Measurements from ENCODE around the gene BCL2. TPM values are rescaled to one million over a fixed set of nuclear protein-coding genes. Genes with fewer than 3 reads are reported as not detected.
A peak's percentile ranks its signal among the peaks of the same experiment; 100 is the strongest.

Gene BCL2
- total and polyA plus RNA-seq, 2 experiments from 2014 or later = 0.02 to 0.98 TPM

GRCh38 chr18:63282793-63283192, 36.8 kb downstream of the BCL2 start:
- H3K4me1 ChIP-seq (ENCODE audit: low read depth) = no peaks in the 10 kb centered on the region
- H3K4me3 ChIP-seq = no peak overlapping the region
- no peak for DNase-seq (ENCODE audit: low read depth in 1 of 2, low spot score in 1 of 2)
- TF ChIP-seq, protein P1, sequence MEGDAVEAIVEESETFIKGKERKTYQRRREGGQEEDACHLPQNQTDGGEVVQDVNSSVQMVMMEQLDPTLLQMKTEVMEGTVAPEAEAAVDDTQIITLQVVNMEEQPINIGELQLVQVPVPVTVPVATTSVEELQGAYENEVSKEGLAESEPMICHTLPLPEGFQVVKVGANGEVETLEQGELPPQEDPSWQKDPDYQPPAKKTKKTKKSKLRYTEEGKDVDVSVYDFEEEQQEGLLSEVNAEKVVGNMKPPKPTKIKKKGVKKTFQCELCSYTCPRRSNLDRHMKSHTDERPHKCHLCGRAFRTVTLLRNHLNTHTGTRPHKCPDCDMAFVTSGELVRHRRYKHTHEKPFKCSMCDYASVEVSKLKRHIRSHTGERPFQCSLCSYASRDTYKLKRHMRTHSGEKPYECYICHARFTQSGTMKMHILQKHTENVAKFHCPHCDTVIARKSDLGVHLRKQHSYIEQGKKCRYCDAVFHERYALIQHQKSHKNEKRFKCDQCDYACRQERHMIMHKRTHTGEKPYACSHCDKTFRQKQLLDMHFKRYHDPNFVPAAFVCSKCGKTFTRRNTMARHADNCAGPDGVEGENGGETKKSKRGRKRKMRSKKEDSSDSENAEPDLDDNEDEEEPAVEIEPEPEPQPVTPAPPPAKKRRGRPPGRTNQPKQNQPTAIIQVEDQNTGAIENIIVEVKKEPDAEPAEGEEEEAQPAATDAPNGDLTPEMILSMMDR (IDR thresholded peaks at IDR 0.05; ENCODE audit: low read depth, low read length) = no peak
- no peak overlapping the region for H3K27ac ChIP-seq
- no peaks in the 10 kb centered on the region for H3K36me3 ChIP-seq
- no peaks in the 10 kb centered on the region for H3K9me3 ChIP-seq (ENCODE audit: low read depth)
- H3K27me3 ChIP-seq = no peaks in the 10 kb centered on the region

GRCh38 chr18:63273222-63273927, 46.2 kb downstream of the BCL2 start:
- Histone ChIP-seq H3K9me3 (ENCODE audit: low read depth) (no peaks in the 10 kb centered on the region), H3K27ac (no peak overlapping the region), H3K27me3 (no peaks in the 10 kb centered on the region), H3K4me1 (ENCODE audit: low read depth) (no peaks in the 10 kb centered on the region), H3K4me3 (no peak overlapping the region), H3K36me3 (no peaks in the 10 kb centered on the region)
- no peak for DNase-seq (ENCODE audit: low read depth in 1 of 2, low spot score in 1 of 2)
- TF ChIP-seq, protein P1 (IDR thresholded peaks at IDR 0.05; ENCODE audit: low read depth, low read length) = no peak

- no peaks in the 10 kb centered on the region for H3K27me3 ChIP-seq
- DNase-seq (ENCODE audit: low read depth in 1 of 2, low spot score in 1 of 2) = no peak
- no peak overlapping the region for H3K4me3 ChIP-seq
- no peaks in the 10 kb centered on the region for H3K4me1 ChIP-seq (ENCODE audit: low read depth)
- no peak overlapping the region for H3K27ac ChIP-seq
- TF ChIP-seq, protein P1 (IDR thresholded peaks at IDR 0.05; ENCODE audit: low read depth, low read length) = no peak
- H3K9me3 ChIP-seq (ENCODE audit: low read depth) = no peaks in the 10 kb centered on the region
- no peaks in the 10 kb centered on the region for H3K36me3 ChIP-seq
Measured at GRCh38 chr18:63272638-63273037, 46.9 kb downstream of the BCL2 start.

- Histone ChIP-seq H3K4me1 (ENCODE audit: low read depth) (no peaks in the 10 kb centered on the region), H3K36me3 (no peaks in the 10 kb centered on the region), H3K27me3 (no peaks in the 10 kb centered on the region), H3K4me3 (no peak overlapping the region), H3K9me3 (ENCODE audit: low read depth) (no peaks in the 10 kb centered on the region), H3K27ac (no peak overlapping the region)
- TF ChIP-seq, protein P1 (IDR thresholded peaks at IDR 0.05; ENCODE audit: low read depth, low read length) = no peak
- DNase-seq (ENCODE audit: low read depth in 1 of 2, low spot score in 1 of 2) = peak in 1 of 2 donors; percentile 23
Measured at GRCh38 chr18:63271881-63272299, 47.7 kb downstream of the BCL2 start.

DNA sequence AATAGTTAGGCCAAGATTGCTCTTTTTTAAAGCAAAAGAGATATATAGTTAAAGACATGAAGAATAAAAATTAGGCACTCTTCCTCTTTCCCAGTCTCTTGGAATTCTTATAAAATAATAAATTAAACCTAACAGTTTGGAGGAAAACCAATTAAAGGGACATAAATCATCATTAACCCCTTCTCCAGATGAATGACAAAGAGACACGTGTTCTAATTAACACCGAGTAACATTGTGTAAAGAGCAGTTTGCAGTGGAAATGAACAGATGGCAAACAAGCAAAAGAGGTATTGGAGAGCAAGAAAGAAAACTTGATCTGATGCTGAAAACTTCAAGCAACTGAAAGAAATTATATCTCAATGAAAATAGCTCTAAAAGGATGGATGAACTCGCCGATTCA, 48.4 kb downstream of the BCL2 start:
- H3K27ac ChIP-seq = no peak overlapping the region
- TF ChIP-seq, protein P1 (IDR thresholded peaks at IDR 0.05; ENCODE audit: low read depth, low read length) = no peak
- no peaks in the 10 kb centered on the region for H3K27me3 ChIP-seq
- no peaks in the 10 kb centered on the region for H3K36me3 ChIP-seq
- DNase-seq (ENCODE audit: low read depth in 1 of 2, low spot score in 1 of 2) = no peak
- H3K9me3 ChIP-seq (ENCODE audit: low read depth) = no peaks in the 10 kb centered on the region
- no peaks in the 10 kb centered on the region for H3K4me1 ChIP-seq (ENCODE audit: low read depth)
- H3K4me3 ChIP-seq = no peak overlapping the region

Data from cardiac muscle cell (in vitro differentiated cells and primary cell).